ENCODE results near the gene LMF1.

LMF1 gene

DNA sequence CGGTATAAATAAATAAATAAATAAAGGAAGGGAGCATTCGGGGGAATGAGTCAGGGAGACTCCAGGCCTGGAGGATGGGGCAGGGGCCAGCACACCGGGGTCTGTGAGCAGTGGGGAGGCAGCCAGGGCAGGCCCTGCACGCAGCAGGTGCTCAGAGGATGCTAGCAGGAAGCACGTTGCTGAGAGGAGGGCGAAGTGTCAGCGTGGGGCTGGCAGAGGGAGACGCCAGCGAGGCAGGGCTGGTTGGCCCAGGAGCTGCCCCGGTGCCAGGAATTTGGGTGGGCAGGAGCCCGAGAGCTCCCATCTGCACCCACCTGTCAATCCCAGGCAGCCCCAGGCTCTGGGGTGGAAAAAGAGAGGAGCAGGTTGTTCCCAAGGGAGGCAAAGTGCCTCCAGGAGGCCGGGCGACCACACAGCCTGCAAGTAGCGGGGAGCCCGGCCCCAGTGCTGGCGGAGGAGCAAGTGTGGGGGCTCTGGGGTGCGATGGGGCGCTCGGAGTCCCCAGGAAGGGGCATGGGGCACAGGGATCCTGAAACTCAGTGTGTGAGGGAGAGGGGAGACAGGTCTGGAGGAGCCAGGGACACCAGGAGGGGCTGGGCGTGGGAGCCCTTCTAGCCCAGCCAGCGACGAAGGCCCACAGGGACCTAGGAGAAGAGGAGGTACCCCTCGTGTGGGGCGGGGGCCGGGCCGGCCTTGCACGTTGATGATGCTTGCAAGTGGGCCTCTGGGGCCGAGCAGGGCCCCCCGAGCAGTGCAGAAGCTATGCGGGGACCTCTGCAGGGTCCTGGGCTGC lies 38.8 kb upstream of the LMF1 start:
- TF ChIP-seq POLR2A (IDR thresholded peaks at IDR 0.05; ENCODE audit: low read length) (no peak), GATA1 (IDR thresholded peaks at IDR 0.05; ENCODE audit: low read depth, low read length) (no peak)
- no peak for DNase-seq

DNA sequence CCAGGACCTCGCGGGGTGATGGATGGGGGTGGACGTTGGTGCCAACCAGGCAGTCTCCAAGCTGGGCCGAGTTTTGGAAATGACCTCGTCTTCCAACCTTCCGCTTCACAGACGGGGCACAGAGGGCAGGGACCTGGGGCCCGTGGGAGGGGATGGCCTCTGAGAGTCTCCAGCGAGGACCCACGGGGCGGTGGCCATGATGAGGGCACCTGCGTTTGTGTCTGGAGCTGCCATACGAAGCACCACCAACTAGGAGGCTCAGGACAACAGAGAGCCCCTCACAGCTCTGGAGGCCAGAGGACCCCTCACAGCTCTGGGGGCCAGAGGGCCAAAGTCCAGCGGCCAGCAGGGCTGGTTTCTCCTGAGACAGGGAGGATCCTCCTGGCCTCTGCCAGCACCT lies 37.3 kb upstream of the LMF1 start:
- DNase-seq, result no peak
- TF ChIP-seq GATA1 (IDR thresholded peaks at IDR 0.05; ENCODE audit: low read depth, low read length) (no peak), POLR2A (IDR thresholded peaks at IDR 0.05; ENCODE audit: low read length) (no peak)

DNA sequence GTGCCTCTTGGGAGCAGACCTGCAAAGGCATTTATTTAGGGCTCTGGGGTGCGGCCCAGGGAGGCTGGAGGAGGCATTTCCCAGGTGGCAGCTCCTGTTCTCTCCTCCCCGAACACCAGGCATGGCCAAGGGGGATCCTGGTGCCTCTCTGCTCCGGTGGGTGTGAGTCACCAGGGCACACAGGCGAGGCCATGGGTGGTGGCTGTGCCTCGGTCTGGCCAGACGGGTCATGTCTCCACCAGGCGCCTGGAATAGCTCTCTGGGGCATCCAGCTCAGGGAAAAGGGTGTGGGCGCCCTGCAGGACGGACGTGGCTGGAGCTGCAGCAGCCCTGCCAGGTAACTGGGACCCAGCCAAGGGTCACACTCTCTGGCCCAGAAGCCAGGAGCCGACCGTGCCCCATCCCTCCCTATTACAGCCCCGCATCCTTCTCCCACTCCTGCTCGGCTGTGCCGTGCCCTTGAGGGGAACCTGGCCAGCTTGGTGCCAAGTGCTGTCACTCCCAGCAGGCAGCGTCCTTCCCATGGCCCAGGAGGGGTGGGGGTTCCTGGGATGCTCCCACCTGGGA lies 36.6 kb upstream of the LMF1 start:
- no peak for TF ChIP-seq POLR2A (IDR thresholded peaks at IDR 0.05; ENCODE audit: low read length)
- TF ChIP-seq GATA1 (IDR thresholded peaks at IDR 0.05; ENCODE audit: low read depth, low read length), result no peak
- no peak for DNase-seq

DNA sequence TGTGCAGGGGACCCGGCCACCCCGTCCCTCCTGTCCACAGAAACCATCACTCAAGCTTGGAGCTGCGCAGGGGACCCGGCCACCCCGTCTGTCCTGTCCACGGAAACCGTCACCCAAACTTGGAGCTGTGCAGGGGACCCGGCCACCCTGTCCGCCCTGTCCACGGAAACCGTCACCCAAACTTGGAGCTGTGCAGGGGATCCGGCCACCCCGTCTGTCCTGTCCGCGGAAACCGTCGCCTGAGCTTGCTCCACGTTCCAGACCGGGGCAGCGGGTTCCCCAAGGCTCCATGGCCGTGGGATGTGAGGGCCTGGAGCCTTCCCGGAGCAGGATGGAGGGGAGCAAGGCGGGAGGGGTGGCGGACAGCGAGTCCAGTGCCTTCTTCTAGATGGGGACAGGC lies 36.0 kb upstream of the LMF1 start:
- TF ChIP-seq POLR2A (IDR thresholded peaks at IDR 0.05; ENCODE audit: low read length), result no peak
- TF ChIP-seq GATA1 (IDR thresholded peaks at IDR 0.05; ENCODE audit: low read depth, low read length), result no peak
- no peak for DNase-seq

DNA sequence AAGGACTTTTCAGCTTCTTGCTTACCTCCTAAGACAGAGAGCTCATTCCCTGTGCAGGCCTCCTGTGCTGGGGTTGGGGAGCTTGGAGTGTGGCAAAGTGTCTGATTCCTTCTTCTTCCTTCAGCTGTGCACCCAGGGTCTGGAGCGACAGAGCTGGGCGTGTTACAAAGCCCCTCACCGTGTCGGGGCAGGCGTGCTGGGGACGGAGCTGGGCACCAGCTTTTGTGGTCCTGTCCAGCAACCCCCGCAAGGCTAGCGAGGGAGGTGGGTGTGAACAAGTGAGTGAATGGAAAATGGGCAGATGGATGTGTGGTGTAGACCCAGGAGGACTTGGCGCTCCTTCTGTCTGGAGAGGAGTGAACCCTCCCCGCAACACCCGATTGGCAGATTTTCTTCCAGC lies 34.5 kb upstream of the LMF1 start:
- TF ChIP-seq GATA1 (IDR thresholded peaks at IDR 0.05; ENCODE audit: low read depth, low read length), result no peak
- no peak for DNase-seq

DNA sequence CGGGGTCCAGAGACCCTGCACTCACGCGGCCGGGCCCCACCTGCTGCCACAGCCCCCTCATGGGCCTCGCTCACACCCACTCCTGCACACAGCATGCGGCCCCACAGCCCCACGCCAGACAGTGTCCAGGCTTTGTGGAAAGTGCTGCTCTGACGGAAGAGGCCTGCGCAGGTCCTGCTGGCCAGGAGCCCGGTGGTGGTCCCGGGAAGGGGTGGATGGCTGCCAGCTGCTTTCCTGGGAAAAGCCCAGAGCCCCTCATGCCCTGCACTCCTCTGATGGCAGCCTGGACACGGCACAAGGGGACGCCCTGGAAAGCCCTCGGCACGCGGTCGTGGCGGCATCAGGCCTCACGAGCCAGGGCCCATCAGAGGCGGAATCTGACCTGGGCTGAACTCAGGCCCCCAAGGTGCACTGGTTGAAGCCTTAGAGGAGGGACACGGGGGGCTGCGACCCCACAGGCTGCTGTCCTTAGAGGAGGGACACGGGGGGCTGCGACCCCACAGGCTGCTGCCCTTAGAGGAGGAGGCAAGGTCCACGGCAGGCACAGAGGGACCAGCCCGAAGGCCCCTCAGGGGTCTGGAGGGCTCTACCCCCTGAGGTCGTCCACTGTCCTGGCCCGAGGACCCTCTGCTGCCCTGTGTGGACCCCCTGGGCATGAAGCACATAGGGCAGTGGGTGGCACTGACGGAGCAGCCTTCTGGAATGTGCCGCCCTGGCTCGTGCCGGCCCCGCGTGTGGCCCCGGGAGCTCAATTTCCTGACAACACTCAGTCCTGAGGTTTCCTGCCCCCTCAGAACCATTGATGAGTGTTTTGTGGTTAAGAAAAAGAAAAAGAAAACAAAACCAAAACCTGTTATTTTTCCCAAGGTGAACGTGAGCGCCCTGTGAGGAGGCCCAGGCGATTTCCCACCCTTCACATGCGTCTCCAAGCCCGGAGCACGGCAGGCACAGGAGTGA lies 32.9 kb upstream of the LMF1 start:
- DNase-seq, result no peak
- TF ChIP-seq POLR2A (IDR thresholded peaks at IDR 0.05; ENCODE audit: low read length) (no peak), GATA1 (IDR thresholded peaks at IDR 0.05; ENCODE audit: low read depth, low read length) (no peak)

DNA sequence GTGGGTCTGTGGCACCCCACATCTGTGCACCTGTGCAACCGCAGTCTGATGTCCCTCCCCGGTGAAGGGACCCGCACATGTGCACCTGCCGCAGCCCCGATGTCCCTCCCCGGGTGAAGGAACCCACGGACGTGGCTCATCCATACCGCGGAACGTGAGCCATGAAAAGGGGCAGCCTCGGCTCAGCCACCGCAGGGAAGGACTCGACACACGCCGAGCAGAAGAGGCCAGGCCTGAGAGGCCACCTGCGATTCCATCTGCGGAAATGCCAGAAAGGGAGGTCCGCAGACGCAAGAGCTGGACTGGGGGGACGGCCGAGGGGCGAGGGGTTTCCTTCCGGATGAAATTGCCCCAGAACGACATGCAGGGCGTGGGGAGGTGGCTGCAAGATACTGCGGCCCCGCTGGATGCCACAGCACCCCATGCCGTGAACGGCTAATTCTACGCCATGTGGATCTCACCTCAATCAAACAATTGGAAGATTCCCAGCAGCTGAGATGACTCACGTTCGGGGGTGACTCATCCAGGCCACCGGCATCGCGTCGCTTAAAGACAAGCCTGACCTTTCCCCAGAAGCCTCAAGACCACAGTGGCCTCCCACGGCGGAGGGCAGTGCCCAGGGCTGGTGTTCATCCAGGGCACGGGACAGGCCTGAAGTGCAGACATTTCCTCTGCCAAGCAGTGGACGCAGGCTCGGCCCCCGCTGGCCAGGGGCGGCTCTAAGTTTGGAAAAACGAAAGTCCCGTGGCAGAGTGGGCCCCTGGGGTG lies 31.8 kb upstream of the LMF1 start:
- TF ChIP-seq GATA1 (IDR thresholded peaks at IDR 0.05; ENCODE audit: low read depth, low read length) (no peak), POLR2A (IDR thresholded peaks at IDR 0.05; ENCODE audit: low read length) (no peak)
- peak in 1 of 2 experiments; percentile 21 for DNase-seq

DNA sequence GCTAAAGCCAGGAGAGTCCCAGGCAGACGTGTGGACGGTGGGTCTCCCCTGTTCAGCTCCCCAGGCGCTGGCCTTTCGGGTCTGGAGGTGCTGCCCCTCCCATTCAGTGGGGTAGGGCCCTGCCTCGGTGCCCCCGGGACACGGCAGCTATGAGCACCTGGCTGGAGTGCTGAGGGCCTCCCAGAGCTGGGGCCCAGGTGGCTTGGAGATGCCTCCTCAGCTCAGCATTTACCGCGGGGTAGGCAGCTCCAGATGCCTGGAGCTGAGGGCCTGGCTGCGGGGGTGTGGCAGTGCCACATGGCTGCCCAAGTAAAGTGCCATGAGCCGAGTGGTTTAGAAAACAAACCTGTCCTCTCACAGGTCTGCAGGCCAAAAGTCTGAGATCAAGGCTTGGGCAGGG lies 30.3 kb upstream of the LMF1 start:
- no peak for TF ChIP-seq POLR2A (IDR thresholded peaks at IDR 0.05; ENCODE audit: low read length)
- TF ChIP-seq GATA1 (IDR thresholded peaks at IDR 0.05; ENCODE audit: low read depth, low read length), result no peak
- DNase-seq, result no peak

DNA sequence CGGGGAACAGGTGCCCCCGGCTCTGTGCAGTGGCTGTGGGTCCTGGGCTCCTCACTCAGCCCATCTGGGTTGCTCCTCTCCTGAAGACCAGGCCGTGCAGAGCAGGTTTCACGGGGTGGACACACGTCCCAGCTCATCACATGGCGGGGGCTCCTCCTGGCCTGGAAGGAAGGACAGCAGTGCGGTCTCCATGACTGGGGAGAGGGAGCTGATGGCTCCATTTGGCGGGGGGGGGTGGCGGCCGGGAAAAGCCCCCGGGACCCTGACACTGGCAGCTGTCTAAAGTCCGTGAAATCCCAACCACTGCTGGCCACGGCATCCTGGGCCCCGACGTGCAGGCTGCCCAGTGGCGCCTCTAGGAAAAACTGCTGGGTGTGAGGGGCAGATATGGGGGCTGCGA lies 29.8 kb upstream of the LMF1 start:
- no peak for DNase-seq
- TF ChIP-seq GATA1 (IDR thresholded peaks at IDR 0.05; ENCODE audit: low read depth, low read length), result no peak
- TF ChIP-seq POLR2A (IDR thresholded peaks at IDR 0.05; ENCODE audit: low read length), result no peak

DNA sequence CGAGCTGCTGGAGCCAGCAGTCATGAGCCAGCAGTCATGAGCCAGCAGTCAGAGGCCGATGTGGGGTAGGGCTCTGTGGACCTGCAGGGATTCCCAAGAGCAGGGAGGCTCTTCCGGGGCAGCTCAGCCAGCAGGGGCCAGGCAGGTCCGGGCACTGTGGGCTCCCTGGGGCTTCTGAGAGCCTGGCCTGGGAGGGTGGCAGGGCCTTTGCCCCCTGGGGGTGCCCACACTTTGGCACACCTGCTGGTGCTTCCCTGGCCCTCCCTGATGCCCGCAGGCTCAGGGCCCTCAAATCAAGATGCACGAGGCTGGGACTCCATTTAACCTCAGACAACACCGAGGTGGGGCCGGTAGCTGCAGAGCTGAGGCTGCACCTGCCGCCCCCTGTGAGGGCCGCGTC lies 28.9 kb upstream of the LMF1 start:
- TF ChIP-seq GATA1 (IDR thresholded peaks at IDR 0.05; ENCODE audit: low read depth, low read length), result no peak
- TF ChIP-seq POLR2A (IDR thresholded peaks at IDR 0.05; ENCODE audit: low read length), result no peak
- no peak for DNase-seq

DNA sequence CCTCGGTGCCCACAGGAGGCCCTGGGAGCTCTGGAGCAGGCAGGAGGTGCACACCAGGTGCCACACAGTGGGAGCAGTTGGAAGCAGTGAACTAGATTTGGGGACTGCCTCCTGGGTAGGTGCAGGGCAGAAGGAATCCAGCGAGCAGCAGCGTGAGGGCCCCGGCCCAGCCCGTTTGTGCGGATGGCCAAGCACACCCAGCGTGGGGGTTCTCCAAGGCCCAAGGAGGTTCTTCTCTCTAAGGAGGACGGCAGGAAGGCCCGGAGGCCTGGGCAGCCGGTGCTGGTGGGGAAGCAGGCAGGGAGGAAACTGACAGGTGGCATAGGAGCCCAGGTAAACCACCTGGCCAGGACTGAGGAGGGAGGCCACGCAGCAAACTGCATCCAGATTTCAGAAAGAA lies 27.8 kb upstream of the LMF1 start:
- TF ChIP-seq POLR2A (IDR thresholded peaks at IDR 0.05; ENCODE audit: low read length), result no peak
- no peak for TF ChIP-seq GATA1 (IDR thresholded peaks at IDR 0.05; ENCODE audit: low read depth, low read length)

DNA sequence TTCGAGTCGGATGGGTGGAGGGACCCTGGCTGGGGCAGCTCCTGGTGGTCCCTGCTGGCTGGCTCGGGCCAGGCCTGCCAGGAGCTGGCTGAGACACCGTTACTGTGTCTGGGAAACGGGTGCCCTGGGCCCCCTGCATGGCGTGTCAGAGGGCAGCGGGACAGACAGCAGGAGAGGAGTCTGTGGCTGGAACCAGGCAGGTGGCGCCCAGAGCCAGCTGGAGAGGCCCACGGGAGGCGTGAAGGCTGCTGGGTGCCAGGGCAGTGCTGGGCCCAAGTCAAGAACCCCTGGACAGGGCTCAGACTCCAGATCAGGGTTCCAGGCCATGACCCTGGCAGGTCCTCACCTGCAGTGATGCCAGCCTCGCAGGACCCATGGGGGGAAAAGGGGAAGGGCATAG lies 27.4 kb upstream of the LMF1 start:
- TF ChIP-seq POLR2A (IDR thresholded peaks at IDR 0.05; ENCODE audit: low read length) (no peak), GATA1 (IDR thresholded peaks at IDR 0.05; ENCODE audit: low read depth, low read length) (no peak)
- no peak for DNase-seq

More for the DNA sequence above, 27.8 kb upstream of the LMF1 start:
- no peak for DNase-seq

DNA sequence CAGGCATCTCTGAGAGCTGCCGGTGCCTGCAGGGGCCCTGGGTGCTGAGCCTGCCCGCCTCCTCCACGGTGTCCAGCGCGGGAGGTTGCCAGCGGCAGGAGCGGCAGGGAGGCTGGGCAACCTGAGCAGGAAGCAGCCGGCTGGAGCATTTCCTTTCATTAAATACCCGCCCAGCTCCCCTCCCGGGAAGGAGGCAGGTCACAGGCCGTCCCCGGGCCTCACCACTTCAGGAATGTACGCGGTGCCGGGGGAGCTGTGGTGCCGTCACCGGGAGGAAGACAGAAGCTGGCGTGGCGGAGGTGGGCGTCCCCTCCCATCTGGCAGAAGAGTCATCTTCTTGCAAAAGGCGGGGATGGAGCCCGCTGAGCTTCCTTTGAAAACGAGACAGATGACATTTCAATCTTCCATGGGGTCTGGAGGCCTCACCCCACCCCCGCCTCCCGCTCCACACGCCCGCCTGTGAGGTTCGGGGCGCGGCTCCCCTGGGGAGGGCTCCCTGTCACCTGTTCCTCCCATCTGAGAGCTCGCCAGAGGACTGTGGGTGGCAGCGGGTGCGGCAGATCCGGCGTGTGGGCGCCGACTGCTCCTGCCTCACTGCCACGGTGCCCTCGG lies 26.8 kb upstream of the LMF1 start:
- TF ChIP-seq POLR2A (IDR thresholded peaks at IDR 0.05; ENCODE audit: low read length) (no peak), GATA1 (IDR thresholded peaks at IDR 0.05; ENCODE audit: low read depth, low read length) (no peak)
- no peak for DNase-seq
